Mesenchymal stem cell (in vitro differentiated cells and primary cell): ENCODE results near the gene HDAC4.
A peak's percentile ranks its signal among the peaks of the same experiment; 100 is the strongest.

Experiments used
- DNase-seq: peaks from one replicate; pipeline ENCODE4 v3.0.0-alpha.2; 2013
- H2AFZ ChIP-seq: one replicate; pipeline ENCODE4 v1.6.1; 2013; ENCODE audit warnings: low read depth, mild to moderate bottlenecking, control low read depth, inconsistent platforms, low read length, moderate library complexity
- H2AK5ac ChIP-seq: 2 replicates; pipeline ENCODE4 v1.6.1; 2013; ENCODE audit warnings: low read length, moderate library complexity, mild to moderate bottlenecking, inconsistent platforms; ENCODE audit not compliant: severe bottlenecking
- H2BK120ac ChIP-seq: one replicate; pipeline ENCODE4 v1.6.1; 2013; ENCODE audit warnings: low read depth, mild to moderate bottlenecking, inconsistent platforms, low read length, moderate library complexity
- H2BK12ac ChIP-seq, 2 experiments: one replicate each; pipeline ENCODE4 v1.6.1; 2013; ENCODE audit warnings: inconsistent platforms in 2 of 2, low read length in 2 of 2, mild to moderate bottlenecking in 2 of 2, moderate library complexity in 2 of 2, control low read depth in 1 of 2
- H2BK15ac ChIP-seq: one replicate; pipeline ENCODE4 v1.6.1; 2013; ENCODE audit warnings: mild to moderate bottlenecking, low read depth, inconsistent platforms; ENCODE audit not compliant: poor library complexity, severe bottlenecking
- H2BK5ac ChIP-seq: 2 replicates; pipeline ENCODE4 v1.6.1; 2013; ENCODE audit warnings: low read depth, mild to moderate bottlenecking, low read length, control low read depth, inconsistent platforms; ENCODE audit not compliant: poor library complexity, severe bottlenecking
- H3K14ac ChIP-seq, 2 experiments: one replicate each; pipeline ENCODE4 v1.6.1; 2013; ENCODE audit warnings: inconsistent platforms in 2 of 2, low read length in 2 of 2, control low read depth in 1 of 2, mild to moderate bottlenecking in 1 of 2, moderate library complexity in 1 of 2
- H3K18ac ChIP-seq, 2 experiments: one replicate each; pipeline ENCODE4 v1.6.1; 2013; ENCODE audit warnings: inconsistent platforms in 2 of 2, low read length in 2 of 2, control low read depth in 1 of 2, low read depth in 1 of 2, mild to moderate bottlenecking in 1 of 2
- H3K23ac ChIP-seq, 2 experiments: one replicate each; pipeline ENCODE4 v1.6.1; 2013; ENCODE audit warnings: inconsistent platforms in 2 of 2, low read length in 2 of 2, mild to moderate bottlenecking in 2 of 2, moderate library complexity in 2 of 2, control low read depth in 1 of 2
- H3K27ac ChIP-seq: 2 replicates; pipeline ENCODE4 v1.5.1; 2013; ENCODE audit warnings: mild to moderate bottlenecking, moderate library complexity, low read length, control low read depth, inconsistent platforms; ENCODE audit not compliant: poor library complexity, severe bottlenecking
- H3K27me3 ChIP-seq, 2 experiments: 2 replicates each; pipeline versions ENCODE4 v1.6.1 to v1.7.0; 2013; ENCODE audit warnings: low read length in 2 of 2, mild to moderate bottlenecking in 2 of 2, moderate library complexity in 2 of 2, control low read depth in 1 of 2, inconsistent platforms in 1 of 2; ENCODE audit not compliant: control insufficient read depth in 1 of 2, insufficient read depth in 1 of 2
- H3K36me3 ChIP-seq, 2 experiments: 2 replicates each; pipeline versions ENCODE4 v1.6.1 to v1.7.0; 2013; ENCODE audit warnings: low read length in 2 of 2, control low read depth in 1 of 2, inconsistent platforms in 1 of 2, low read depth in 1 of 2, mild to moderate bottlenecking in 1 of 2; ENCODE audit not compliant: insufficient read depth in 2 of 2, control insufficient read depth in 1 of 2
- H3K4ac ChIP-seq, 2 experiments: one replicate each; pipeline ENCODE4 v1.6.1; 2013; ENCODE audit warnings: inconsistent platforms in 2 of 2, low read length in 2 of 2, mild to moderate bottlenecking in 2 of 2, moderate library complexity in 2 of 2, control low read depth in 1 of 2, low read depth in 1 of 2
- H3K4me1 ChIP-seq: 2 replicates; pipeline ENCODE4 v1.6.1; 2013; ENCODE audit warnings: low read depth, low read length, control low read depth; ENCODE audit not compliant: control insufficient read depth, insufficient read depth
- H3K4me2 ChIP-seq: 2 replicates; pipeline ENCODE4 v1.6.1; 2013; ENCODE audit warnings: low read length, mild to moderate bottlenecking, inconsistent platforms; ENCODE audit not compliant: poor library complexity, severe bottlenecking
- H3K4me3 ChIP-seq, 2 experiments: 2 replicates each; pipeline versions ENCODE4 v1.5.1 to v1.7.0; 2013; ENCODE audit warnings: low read length in 2 of 2, mild to moderate bottlenecking in 2 of 2, control low read depth in 1 of 2, low read depth in 1 of 2; ENCODE audit not compliant: insufficient read depth in 1 of 2
- H3K79me1 ChIP-seq: replicated peaks from 2 replicates; pipeline ENCODE4 v1.6.1; 2013; ENCODE audit warnings: mild to moderate bottlenecking, control low read depth, low read length, inconsistent platforms; ENCODE audit not compliant: poor library complexity, severe bottlenecking
- H3K9ac ChIP-seq: 2 replicates; pipeline ENCODE4 v1.7.0; 2013; ENCODE audit warnings: mild to moderate bottlenecking, low read length, moderate library complexity
- H3K9me3 ChIP-seq: 2 replicates; pipeline ENCODE4 v1.7.0; 2013; ENCODE audit warnings: mild to moderate bottlenecking, low read length; ENCODE audit not compliant: control insufficient read depth
- H4K8ac ChIP-seq: one replicate; pipeline ENCODE4 v1.6.1; 2013; ENCODE audit warnings: inconsistent platforms, mild to moderate bottlenecking, low read length, moderate library complexity
- H4K91ac ChIP-seq: one replicate; pipeline ENCODE4 v1.6.1; 2013; ENCODE audit warnings: mild to moderate bottlenecking, low read length, inconsistent platforms
- WGBS: methylation state at CpG from one replicate; pipeline ENCODE4 v1.1.7; 2013; ENCODE audit warnings: mixed read lengths; 5-methylcytosine and 5-hydroxymethylcytosine counted together

The HDAC4 gene

GRCh38 chr2:239263669-239264491 lies 136.9 kb downstream of the HDAC4 start:
- Histone ChIP-seq H3K4me3 (no peak overlapping the region), H3K27ac (no peak overlapping the region), H3K36me3 (no peaks in the 10 kb centered on the region), H4K8ac (peak overlapping the region; percentile 43), H2BK15ac (peak overlapping the region; percentile 38), H2AFZ (no peak overlapping the region), H3K4ac (peak overlapping the region; percentile 13 to 42), H3K9me3 (no peaks in the 10 kb centered on the region), H4K91ac (peak overlapping the region; percentile 81), H3K4me2 (no peak overlapping the region), H3K18ac (peak overlapping the region; percentile 46 to 88), H3K14ac (peak overlapping the region in 1 of 2 experiments; percentile 82), H2AK5ac (peak overlapping the region; percentile 1), H3K4me1 (peaks cover 47% of the 10 kb centered on the region), H3K23ac (no peak overlapping the region), H3K79me1 (peaks cover 79% of the 10 kb centered on the region), H2BK120ac (no peak overlapping the region), H3K9ac (peak overlapping the region; percentile 25), H2BK12ac (peak overlapping the region; percentile 53 to 85), H2BK5ac (no peak overlapping the region), H3K27me3 (no peaks in the 10 kb centered on the region)
- DNase-seq, result no peak
- 93% methylated on average over 28 of the region's 28 CpGs for WGBS

GRCh38 chr2:239263231-239263630 lies 137.6 kb downstream of the HDAC4 start:
- Histone ChIP-seq H3K27ac (no peak overlapping the region), H3K4me1 (peaks cover 46% of the 10 kb centered on the region), H3K4ac (peak overlapping the region in 1 of 2 experiments; percentile 42), H4K8ac (no peak overlapping the region), H2BK15ac (no peak overlapping the region), H3K14ac (no peak overlapping the region), H2BK12ac (peak overlapping the region in 1 of 2 experiments; percentile 51), H3K27me3 (no peaks in the 10 kb centered on the region), H2AK5ac (peak overlapping the region; percentile 1), H3K4me2 (no peak overlapping the region), H3K9ac (no peak overlapping the region), H3K79me1 (peaks cover 74% of the 10 kb centered on the region), H2BK120ac (no peak overlapping the region), H2AFZ (no peak overlapping the region), H4K91ac (peak overlapping the region; percentile 81), H2BK5ac (no peak overlapping the region), H3K18ac (peak overlapping the region in 1 of 2 experiments; percentile 62), H3K36me3 (no peaks in the 10 kb centered on the region), H3K4me3 (no peak overlapping the region), H3K23ac (no peak overlapping the region), H3K9me3 (no peaks in the 10 kb centered on the region)
- DNase-seq, result no peak
- WGBS, result 96% methylated on average over 14 of the region's 14 CpGs

- 98% methylated on average over 23 of the region's 23 CpGs for WGBS
- no peak overlapping the region for H3K27ac ChIP-seq
- H3K23ac ChIP-seq, result no peak overlapping the region
- H2BK120ac ChIP-seq, result no peak overlapping the region
- H3K18ac ChIP-seq, result no peak overlapping the region
- H2BK15ac ChIP-seq, result no peak overlapping the region
- H3K36me3 ChIP-seq, result no peaks in the 10 kb centered on the region
- no peaks in the 10 kb centered on the region for H3K27me3 ChIP-seq
- H3K9ac ChIP-seq, result no peak overlapping the region
- H3K4me2 ChIP-seq, result no peak overlapping the region
- H4K91ac ChIP-seq, result peak overlapping the region; percentile 43
- no peaks in the 10 kb centered on the region for H3K9me3 ChIP-seq
- no peak overlapping the region for H2AFZ ChIP-seq
- H4K8ac ChIP-seq, result no peak overlapping the region
- H3K4me3 ChIP-seq, result no peak overlapping the region
- H3K4ac ChIP-seq, result no peak overlapping the region
- H3K79me1 ChIP-seq, result peaks cover 74% of the 10 kb centered on the region
- H2AK5ac ChIP-seq, result no peak overlapping the region
- no peak overlapping the region for H2BK5ac ChIP-seq
- no peak overlapping the region for H3K14ac ChIP-seq
- H2BK12ac ChIP-seq, result no peak overlapping the region
- H3K4me1 ChIP-seq, result peaks cover 45% of the 10 kb centered on the region
- no peak for DNase-seq
Observed at GRCh38 chr2:239262484-239263230, 138.2 kb downstream of the HDAC4 start.

- WGBS, result 98% methylated on average over 22 of the region's 22 CpGs
- H3K18ac ChIP-seq, result no peak overlapping the region
Observed at GRCh38 chr2:239261796-239262483, 138.9 kb downstream of the HDAC4 start.

More at GRCh38 chr2:239261796-239262483, 138.9 kb downstream of the HDAC4 start:
- Histone ChIP-seq H4K8ac (no peak overlapping the region), H3K27ac (no peak overlapping the region), H2AK5ac (no peak overlapping the region), H4K91ac (no peak overlapping the region), H3K4me2 (no peak overlapping the region), H3K4me3 (no peak overlapping the region), H2BK12ac (peak overlapping the region in 1 of 2 experiments; percentile 24), H3K9me3 (no peaks in the 10 kb centered on the region), H3K23ac (no peak overlapping the region), H2BK15ac (no peak overlapping the region), H3K79me1 (peaks cover 73% of the 10 kb centered on the region), H2BK120ac (no peak overlapping the region), H3K9ac (no peak overlapping the region), H2BK5ac (no peak overlapping the region), H3K4ac (no peak overlapping the region), H3K4me1 (peaks cover 39% of the 10 kb centered on the region), H3K27me3 (no peaks in the 10 kb centered on the region), H3K14ac (no peak overlapping the region), H2AFZ (no peak overlapping the region), H3K36me3 (no peaks in the 10 kb centered on the region)
- no peak for DNase-seq
